Measurements from ENCODE around the gene MRPS18B. TPM values are rescaled to one million over a fixed set of nuclear protein-coding genes. Genes with fewer than 3 reads are reported as not detected.

Gene MRPS18B
- total RNA-seq, 2 experiments from 2014 or later, result 105 to 106 TPM

DNA sequence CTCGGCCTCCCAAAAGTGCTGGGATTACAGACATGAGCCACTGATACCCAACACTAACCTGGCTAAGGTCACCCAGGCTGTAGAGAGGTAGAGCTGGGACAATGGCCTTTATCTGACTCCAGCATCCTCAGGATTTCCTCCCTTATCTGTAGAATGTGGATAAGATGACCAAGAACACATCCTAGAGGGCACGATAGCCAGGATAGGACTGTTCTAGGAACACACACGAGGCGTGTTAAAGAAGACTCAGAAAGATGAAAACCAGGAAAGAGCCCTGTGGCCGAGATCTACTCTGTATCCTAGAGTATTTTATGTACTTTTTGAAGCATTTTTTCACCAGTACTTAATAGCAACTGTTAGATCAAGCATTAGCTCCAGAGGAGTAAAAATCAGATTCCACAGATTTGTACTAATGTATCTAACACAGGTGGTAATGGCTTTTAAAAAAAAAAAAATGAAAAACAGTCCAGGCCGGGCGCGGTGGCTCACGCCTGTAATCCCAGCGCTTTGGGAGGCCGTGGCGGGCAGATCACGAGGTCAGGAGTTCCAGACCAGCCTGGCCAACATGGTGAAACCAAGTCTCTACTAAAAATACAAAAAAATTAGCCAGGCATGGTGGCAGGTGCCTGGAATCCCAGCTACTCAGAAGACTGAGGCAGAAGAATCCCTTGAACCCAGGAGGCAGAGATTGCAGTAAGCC, 17.9 kb upstream of the MRPS18B start:
- CTCF ChIA-PET, result interaction anchor here (1.1 to 4.5 kb wide), 4 partner anchors 11 to 132 kb away, joined by 3 to 23 read pairs (median 4); no protein-coding TSS in a partner anchor
- POLR2A ChIA-PET, result interaction anchor here (0.7 to 1.8 kb wide), 4 partner anchors 8 to 14 kb away, joined by 3 to 9 read pairs (median 4); no protein-coding TSS in a partner anchor

GRCh38 chr6:30600451-30600961, 17.1 kb upstream of the MRPS18B start:
- ChIA-PET POLR2A (interaction anchor here (0.7 to 1.8 kb wide), 4 partner anchors 10 to 110 kb away, joined by 3 to 4 read pairs (median 3); no protein-coding TSS in a partner anchor), CTCF (interaction anchor here (1.1 to 1.5 kb wide), 2 partner anchors 133 to 147 kb away, joined by 3 read pairs; no protein-coding TSS in a partner anchor)

DNA sequence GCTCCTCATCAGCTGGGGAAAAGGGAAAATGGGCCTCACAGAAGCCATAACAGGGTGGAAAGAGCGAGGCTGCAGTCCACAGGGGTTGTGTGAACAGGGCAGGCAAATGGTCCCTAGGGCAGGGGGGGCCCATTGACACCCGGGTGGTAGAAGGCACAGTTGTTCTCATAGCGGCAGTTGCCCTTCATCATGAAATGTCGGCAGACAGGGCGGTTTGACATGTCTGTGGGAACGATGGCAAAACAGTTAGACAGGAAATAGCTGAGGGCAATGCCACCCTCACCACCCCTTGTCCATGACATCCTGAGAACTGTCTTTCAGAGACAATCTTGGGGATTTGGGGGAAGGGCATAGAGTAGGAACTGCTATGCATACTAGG, 16.2 kb upstream of the MRPS18B start:
- ChIA-PET POLR2A (interaction anchor here (1.0 kb wide), 1 partner anchor 111 kb away, joined by 3 read pairs; no protein-coding TSS in a partner anchor), CTCF (interaction anchor here (1.5 kb wide), 1 partner anchor 148 kb away, joined by 3 read pairs; no protein-coding TSS in a partner anchor)

DNA sequence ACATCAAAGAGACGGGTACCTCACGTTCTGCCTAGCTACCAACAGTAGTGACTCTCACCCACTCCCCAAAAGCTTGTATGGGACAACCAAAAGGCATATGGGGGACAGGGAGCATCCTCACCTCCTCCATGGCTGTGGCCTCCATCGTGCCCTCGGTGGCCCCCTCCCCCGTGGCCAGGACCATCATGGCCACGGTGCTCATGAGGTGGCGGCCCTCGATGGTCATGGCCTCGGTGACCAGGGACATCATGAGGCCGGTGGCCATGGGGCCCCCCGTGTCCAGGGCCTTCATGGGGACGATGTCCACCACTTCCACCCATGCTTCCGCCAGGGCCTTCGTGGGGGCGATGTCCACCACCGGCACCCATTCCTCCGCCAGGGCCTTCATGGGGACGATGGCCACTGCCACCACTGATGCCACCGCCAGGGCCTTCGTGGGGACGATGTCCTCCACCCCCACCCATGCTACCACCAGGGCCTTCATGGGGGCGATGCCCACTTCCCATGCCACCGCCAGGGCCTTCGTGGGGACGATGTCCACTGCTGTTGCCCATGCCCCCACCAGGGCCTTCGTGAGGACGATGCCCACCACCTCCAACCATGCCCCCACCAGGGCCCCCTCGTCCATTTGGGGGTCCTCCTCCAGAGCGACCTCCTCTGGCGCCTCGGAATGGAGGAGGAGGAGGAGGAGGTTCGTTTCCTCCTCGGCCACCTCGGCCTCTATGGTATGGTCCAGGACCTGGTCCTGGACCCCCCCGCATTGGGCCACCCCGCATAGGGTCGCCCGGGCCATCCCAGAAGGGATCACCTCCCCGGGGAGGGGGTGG, 15.6 kb upstream of the MRPS18B start:
- ChIA-PET CTCF (interaction anchor here (1.5 kb wide), 1 partner anchor 148 kb away, joined by 3 read pairs; no protein-coding TSS in a partner anchor), POLR2A (no interaction called here)

DNA sequence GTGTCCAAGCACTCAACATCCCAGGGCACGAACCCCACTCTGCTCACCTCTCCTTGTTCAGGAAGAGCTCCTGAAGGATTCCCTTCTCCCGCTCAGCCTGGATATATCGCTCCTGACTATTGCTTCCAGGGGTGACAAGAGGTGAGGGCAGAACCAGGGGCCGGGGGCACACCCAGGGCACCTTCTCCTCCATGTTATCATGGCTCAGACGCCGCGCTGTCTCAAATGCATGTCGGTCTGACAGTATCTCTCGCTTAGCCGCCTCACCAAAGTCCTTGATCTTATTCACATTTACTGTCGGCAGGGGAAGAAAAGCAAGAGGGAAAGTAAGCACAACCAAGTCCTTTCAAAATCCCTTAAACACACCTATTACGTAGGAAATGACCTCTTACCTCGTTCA, 13.7 kb upstream of the MRPS18B start:
- POLR2A ChIA-PET, result interaction anchor here (1.0 kb wide), 1 partner anchor 17 kb away, joined by 5 read pairs; no protein-coding TSS in a partner anchor
- CTCF ChIA-PET, result interaction anchor here (2.2 kb wide), 1 partner anchor 151 kb away, joined by 5 read pairs; no protein-coding TSS in a partner anchor

- POLR2A ChIA-PET, result interaction anchor here (0.9 to 1.4 kb wide), 3 partner anchors 10 to 115 kb away, joined by 3 to 6 read pairs (median 3); no protein-coding TSS in a partner anchor
- CTCF ChIA-PET, result interaction anchor here (0.8 to 1.4 kb wide), 3 partner anchors 11 to 126 kb away, joined by 3 to 5 read pairs (median 3); partner anchors contain the start of gene ABCF1
Observed at GRCh38 chr6:30610065-30610464, 7.6 kb upstream of the MRPS18B start.

- POLR2A ChIA-PET, result interaction anchor here (0.6 to 1.4 kb wide), 4 partner anchors 11 to 45 kb away, joined by 3 to 7 read pairs (median 4); no protein-coding TSS in a partner anchor
Observed at GRCh38 chr6:30611150-30611855, 6.3 kb upstream of the MRPS18B start.

DNA sequence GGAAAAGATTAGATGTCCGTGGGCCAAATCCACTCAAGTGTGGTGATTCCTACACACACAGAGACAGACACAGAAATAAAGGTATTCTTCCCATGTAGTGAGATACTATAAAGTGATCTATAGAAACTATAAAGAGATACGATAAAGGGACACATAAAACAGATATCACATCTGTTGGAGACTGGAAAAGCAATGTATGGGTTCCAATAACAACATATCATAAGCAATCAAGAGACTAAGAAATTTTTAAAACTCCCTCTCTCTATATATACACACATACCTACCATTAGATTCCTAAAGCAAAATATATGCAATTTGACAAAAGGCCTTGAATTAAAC, 5.8 kb upstream of the MRPS18B start:
- ChIA-PET CTCF (interaction anchor here (2.1 kb wide), 1 partner anchor 15 kb away, joined by 13 read pairs; no protein-coding TSS in a partner anchor), POLR2A (interaction anchor here (0.7 kb wide), 1 partner anchor 11 kb away, joined by 3 read pairs; no protein-coding TSS in a partner anchor)

More at GRCh38 chr6:30611150-30611855, 6.3 kb upstream of the MRPS18B start:
- CTCF ChIA-PET, result interaction anchor here (0.8 to 1.4 kb wide), 3 partner anchors 12 to 127 kb away, joined by 3 to 5 read pairs (median 3); partner anchors contain the start of gene ABCF1

- CTCF ChIA-PET, result interaction anchor here (0.5 to 2.1 kb wide), 6 partner anchors 16 to 130 kb away, joined by 3 to 13 read pairs (median 4); no protein-coding TSS in a partner anchor
- POLR2A ChIA-PET, result interaction anchor here (0.7 to 1.1 kb wide), 2 partner anchors 12 to 130 kb away, joined by 3 read pairs; no protein-coding TSS in a partner anchor
Observed at GRCh38 chr6:30612213-30612612, 5.4 kb upstream of the MRPS18B start.

DNA sequence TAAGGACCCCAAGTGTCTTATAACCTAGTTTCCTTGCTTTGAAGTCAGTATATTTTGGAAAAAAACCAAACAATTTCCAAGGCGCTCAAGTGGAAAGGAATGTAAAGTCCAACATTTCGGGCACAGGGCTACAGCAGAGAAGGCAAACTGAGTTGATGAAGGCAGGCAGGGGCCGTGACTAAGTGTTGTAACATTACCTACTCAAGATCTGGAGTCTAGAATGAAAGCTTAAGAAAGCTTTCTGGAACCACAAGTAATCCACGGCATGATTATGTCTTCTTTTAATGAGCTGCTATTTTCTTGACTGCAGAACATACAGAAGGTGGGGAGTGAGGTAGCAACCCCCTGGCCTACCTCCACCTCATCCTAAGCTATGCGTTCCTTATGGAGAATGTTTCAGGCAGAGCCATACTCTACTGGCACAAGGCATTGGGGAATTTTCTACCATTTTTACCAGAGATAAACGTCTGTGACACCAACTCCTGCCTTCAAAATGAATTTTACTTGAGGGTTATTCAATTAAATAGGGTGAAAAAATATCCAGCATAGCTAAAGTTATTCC, 4.9 kb upstream of the MRPS18B start:
- ChIA-PET CTCF (interaction anchor here (0.5 to 2.1 kb wide), 8 partner anchors 16 to 131 kb away, joined by 3 to 13 read pairs (median 4); no protein-coding TSS in a partner anchor), POLR2A (interaction anchor here (0.6 to 1.6 kb wide), 7 partner anchors 12 to 131 kb away, joined by 3 to 4 read pairs (median 3); no protein-coding TSS in a partner anchor)

- ChIA-PET CTCF (interaction anchor here (0.5 to 2.1 kb wide), 8 partner anchors 17 to 131 kb away, joined by 3 to 13 read pairs (median 4); no protein-coding TSS in a partner anchor), POLR2A (interaction anchor here (0.5 to 2.5 kb wide), 9 partner anchors 8 to 142 kb away, joined by 3 to 16 read pairs (median 4); no protein-coding TSS in a partner anchor)
Observed at GRCh38 chr6:30613251-30614043, 4.2 kb upstream of the MRPS18B start.

- ChIA-PET CTCF (interaction anchor here (0.5 to 1.1 kb wide), 5 partner anchors 18 to 117 kb away, joined by 3 to 5 read pairs (median 3); no protein-coding TSS in a partner anchor), POLR2A (interaction anchor here (0.5 to 2.5 kb wide), 22 partner anchors 8 to 961 kb away, joined by 3 to 16 read pairs (median 5); partner anchors contain the start of genes ABCF1, C6orf136, PRR3 and TNF)
Observed at GRCh38 chr6:30614044-30614842, 3.4 kb upstream of the MRPS18B start.

- POLR2A ChIA-PET, result interaction anchor here (0.6 to 2.5 kb wide), 22 partner anchors 8 to 960 kb away, joined by 3 to 16 read pairs (median 6); partner anchors contain the start of genes ABCF1, C6orf136, PRR3 and TNF
- CTCF ChIA-PET, result interaction anchor here (0.9 to 1.2 kb wide), 4 partner anchors 19 to 116 kb away, joined by 3 to 5 read pairs (median 4); no protein-coding TSS in a partner anchor
Observed at GRCh38 chr6:30614843-30615218, 2.8 kb upstream of the MRPS18B start.

GRCh38 chr6:30615219-30615957, 2.3 kb upstream of the MRPS18B start:
- POLR2A ChIA-PET, result interaction anchor here (0.6 to 2.5 kb wide), 24 partner anchors 9 to 960 kb away, joined by 3 to 16 read pairs (median 5); partner anchors contain the start of genes ABCF1, C6orf136, PRR3 and TNF
- CTCF ChIA-PET, result interaction anchor here (0.9 to 1.2 kb wide), 5 partner anchors 19 to 115 kb away, joined by 3 to 5 read pairs (median 3); no protein-coding TSS in a partner anchor
